ENCODE measurements around the gene CYS1.
A peak's percentile ranks its signal among the peaks of the same experiment; 100 is the strongest.

CYS1 gene

GRCh38 chr2:10075571-10076209, 4.5 kb downstream of the CYS1 start:
- no peak for DNase-seq
- intact Hi-C loops (cut with DNase I): no loop called here

- intact Hi-C loops (cut with DNase I): no loop called here
- no peak for DNase-seq
Observed at GRCh38 chr2:10075101-10075500, 5.1 kb downstream of the CYS1 start.

GRCh38 chr2:10073706-10074105, 6.5 kb downstream of the CYS1 start:
- intact Hi-C loops (cut with DNase I): loop anchor here (2.0 kb wide), 2 partner anchors 23 to 361 kb away; no protein-coding TSS in a partner anchor

GRCh38 chr2:10072656-10073480, 7.3 kb downstream of the CYS1 start:
- DNase-seq: peak; percentile 54 to 96 (median 80)
- intact Hi-C loops (cut with DNase I): loop anchor here (2.0 kb wide), 2 partner anchors 24 to 362 kb away; no protein-coding TSS in a partner anchor

More at GRCh38 chr2:10073706-10074105, 6.5 kb downstream of the CYS1 start:
- peak in 2 of 10 donors; percentile 27 to 71 for DNase-seq

- intact Hi-C loops (cut with DNase I): no loop called here
Observed at GRCh38 chr2:10071595-10071994, 8.6 kb downstream of the CYS1 start.

GRCh38 chr2:10071176-10071575, 9.0 kb downstream of the CYS1 start:
- intact Hi-C loops (cut with DNase I): no loop called here
- DNase-seq: no peak

More at GRCh38 chr2:10071595-10071994, 8.6 kb downstream of the CYS1 start:
- DNase-seq: no peak

- intact Hi-C loops (cut with DNase I): no loop called here
- no peak for DNase-seq
Observed at GRCh38 chr2:10067881-10068280, 12.3 kb downstream of the CYS1 start.

GRCh38 chr2:10067330-10067729, 12.9 kb downstream of the CYS1 start:
- intact Hi-C loops (cut with DNase I): no loop called here
- DNase-seq: no peak

- intact Hi-C loops (cut with DNase I): no loop called here
- DNase-seq: peak in 1 of 10 donors; percentile 10
Observed at GRCh38 chr2:10065773-10066055, 14.5 kb downstream of the CYS1 start.

- DNase-seq: peak in 1 of 10 donors; percentile 48
- intact Hi-C loops (cut with DNase I): no loop called here
Observed at GRCh38 chr2:10064932-10065772, 15.1 kb downstream of the CYS1 start.

- intact Hi-C loops (cut with DNase I): no loop called here
- DNase-seq: peak in 1 of 10 donors; percentile 45
Observed at GRCh38 chr2:10063566-10063965, 16.6 kb downstream of the CYS1 start.

GRCh38 chr2:10062931-10063365, 17.3 kb downstream of the CYS1 start:
- intact Hi-C loops (cut with DNase I): no loop called here

GRCh38 chr2:10061221-10061925, 18.8 kb downstream of the CYS1 start:
- intact Hi-C loops (cut with DNase I): no loop called here
- peak in 3 of 10 donors; percentile 24 to 66 (median 35) for DNase-seq

More at GRCh38 chr2:10062931-10063365, 17.3 kb downstream of the CYS1 start:
- peak in 1 of 10 donors; percentile 41 for DNase-seq

GRCh38 chr2:10059552-10060335, 20.5 kb downstream of the CYS1 start:
- intact Hi-C loops (cut with DNase I): no loop called here
- peak in 2 of 10 donors; percentile 58 to 80 for DNase-seq

GRCh38 chr2:10059016-10059351, 21.2 kb downstream of the CYS1 start:
- DNase-seq: peak in 2 of 10 donors; percentile 55 to 59
- intact Hi-C loops (cut with DNase I): no loop called here

- peak in 2 of 10 donors; percentile 59 to 83 for DNase-seq
- intact Hi-C loops (cut with DNase I): no loop called here
Observed at GRCh38 chr2:10058251-10059015, 21.8 kb downstream of the CYS1 start.

- intact Hi-C loops (cut with DNase I): no loop called here
- peak in 2 of 10 donors; percentile 65 to 84 for DNase-seq
Observed at GRCh38 chr2:10057231-10058107, 22.7 kb downstream of the CYS1 start.

- intact Hi-C loops (cut with DNase I): no loop called here
- DNase-seq: peak in 1 of 10 donors; percentile 68
Observed at GRCh38 chr2:10056439-10056838, 23.8 kb downstream of the CYS1 start.

Measured in posterior cingulate gyrus (tissue), 11 donors.